NT2/D1 (cell line): Measurements from ENCODE around the gene AFM.

Experiments
- SUZ12 ChIP-seq: IDR thresholded peaks from 2 replicates; pipeline ENCODE4 v1.6.1; 2011; ENCODE audit not compliant: insufficient read length, insufficient read depth; ENCODE audit errors: extremely low read depth
- YY1 ChIP-seq: IDR thresholded peaks from 2 replicates; pipeline ENCODE4 v1.6.1; 2011; ENCODE audit not compliant: insufficient read length, insufficient read depth
- ZNF274 ChIP-seq: IDR thresholded peaks from 2 replicates; pipeline ENCODE4 v1.6.1; 2011; ENCODE audit warnings: mild to moderate bottlenecking, low read depth, low read length

DNA sequence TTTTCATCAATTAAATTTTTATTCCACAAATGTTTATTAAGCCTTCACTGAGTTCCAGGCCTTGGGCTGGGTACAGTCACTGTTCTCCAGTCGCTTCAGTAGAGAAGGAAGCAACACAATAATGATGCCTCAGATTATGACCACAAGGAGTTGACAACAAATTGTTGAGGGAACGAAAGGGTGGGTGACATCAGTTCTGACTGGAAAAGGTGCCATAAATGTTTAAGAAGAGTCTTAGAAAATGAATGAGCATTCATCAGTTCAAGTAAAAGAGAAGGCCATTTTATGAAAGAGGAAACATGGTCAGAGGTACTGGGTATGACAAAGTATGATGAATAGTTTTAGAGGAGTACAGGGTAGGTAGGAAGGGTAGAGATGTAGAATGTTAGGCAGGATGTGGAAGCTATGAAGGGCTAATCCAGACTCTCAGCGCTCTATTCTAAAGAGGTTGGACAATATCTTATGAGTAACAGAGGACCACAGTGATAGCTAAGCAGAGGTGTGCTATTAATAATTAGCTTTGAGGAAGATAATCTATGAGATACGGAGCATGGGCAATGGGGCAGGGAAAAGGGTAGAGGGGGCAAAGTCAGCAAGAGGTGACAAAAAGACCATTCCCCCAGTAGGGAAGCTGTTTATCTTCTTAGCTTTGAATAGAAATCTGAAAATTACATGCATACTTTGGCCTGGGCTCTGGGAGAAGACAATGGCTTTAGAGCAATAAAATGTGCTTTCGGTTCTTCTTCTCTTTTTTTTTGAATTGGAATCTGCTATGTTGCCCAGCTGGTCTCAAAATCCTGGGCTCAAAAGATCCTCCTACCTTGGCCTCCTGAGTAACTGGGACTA is 25.1 kb upstream of the AFM start:
- no peak for TF ChIP-seq YY1
- no peak for TF ChIP-seq ZNF274
- no peak for TF ChIP-seq SUZ12
